H9 (cell line): Measurements from ENCODE around the gene DRD5. TPM values are rescaled to one million over a fixed set of nuclear protein-coding genes. Genes with fewer than 3 reads are reported as not detected.
"Not testable (repeated sequence)": the region's sequence is repeated elsewhere in the genome, so short reads cannot be mapped to it uniquely, and the experiment has no call there.

Source experiments
- DNase-seq: peaks from one replicate; pipeline ENCODE4 v3.0.0-alpha.2; 2017
- H2AFZ ChIP-seq: one replicate; pipeline ENCODE4 v1.6.1; 2013; ENCODE audit warnings: mild to moderate bottlenecking, low read length, control low read depth, moderate library complexity
- H2AK5ac ChIP-seq: 2 replicates; pipeline ENCODE4 v1.6.1; 2013; ENCODE audit warnings: low read length, control low read depth, mixed read lengths; ENCODE audit not compliant: insufficient read length
- H2BK120ac ChIP-seq: one replicate; pipeline ENCODE4 v1.6.1; 2013; ENCODE audit warnings: low read depth, mild to moderate bottlenecking, low read length, control low read depth, inconsistent platforms; ENCODE audit not compliant: poor library complexity, severe bottlenecking
- H2BK12ac ChIP-seq: 2 replicates; pipeline ENCODE4 v1.6.1; 2013; ENCODE audit warnings: low read length, control low read depth, mixed read lengths, low read depth; ENCODE audit not compliant: insufficient read length
- H2BK15ac ChIP-seq: 2 replicates; pipeline ENCODE4 v1.6.1; 2013; ENCODE audit warnings: low read depth, low read length, control low read depth
- H2BK20ac ChIP-seq: one replicate; pipeline ENCODE4 v1.6.1; 2013; ENCODE audit warnings: low read depth, mild to moderate bottlenecking, low read length, control low read depth, inconsistent platforms; ENCODE audit not compliant: poor library complexity, severe bottlenecking
- H2BK5ac ChIP-seq: 2 replicates; pipeline ENCODE4 v1.6.1; 2013; ENCODE audit warnings: low read length, control low read depth, mixed read lengths; ENCODE audit not compliant: insufficient read length
- H3K14ac ChIP-seq: 2 replicates; pipeline ENCODE4 v1.6.1; 2013; ENCODE audit warnings: low read length, control low read depth; ENCODE audit not compliant: insufficient read depth
- H3K18ac ChIP-seq: 2 replicates; pipeline ENCODE4 v1.6.1; 2013; ENCODE audit warnings: low read depth, mild to moderate bottlenecking, mixed read lengths, low read length, control low read depth; ENCODE audit not compliant: insufficient read length
- H3K23ac ChIP-seq: 2 replicates; pipeline ENCODE4 v1.6.1; 2013; ENCODE audit warnings: low read length, control low read depth, mixed read lengths, low read depth; ENCODE audit not compliant: insufficient read length
- H3K23me2 ChIP-seq: 2 replicates; pipeline ENCODE4 v1.6.1; 2013; ENCODE audit warnings: low read depth, mild to moderate bottlenecking, mixed read lengths, low read length, control low read depth; ENCODE audit not compliant: insufficient read length, poor library complexity, severe bottlenecking
- H3K27ac ChIP-seq: 2 replicates; pipeline ENCODE4 v1.5.1; 2013; ENCODE audit warnings: low read length, control low read depth, mixed read lengths, low read depth; ENCODE audit not compliant: insufficient read length
- H3K27me3 ChIP-seq: 2 replicates; pipeline ENCODE4 v1.6.1; 2013; ENCODE audit warnings: low read length, control low read depth, inconsistent platforms; ENCODE audit not compliant: insufficient read depth
- H3K4ac ChIP-seq: 2 replicates; pipeline ENCODE4 v1.6.1; 2013; ENCODE audit warnings: low read depth, mild to moderate bottlenecking, control low read depth, inconsistent platforms, low read length, moderate library complexity
- H3K4me1 ChIP-seq: 2 replicates; pipeline ENCODE4 v1.6.1; 2013; ENCODE audit warnings: low read length, control low read depth, inconsistent platforms; ENCODE audit not compliant: insufficient read depth
- H3K4me2 ChIP-seq: 2 replicates; pipeline ENCODE4 v1.6.1; 2013; ENCODE audit warnings: low read length, control low read depth, mixed read lengths; ENCODE audit not compliant: insufficient read length, insufficient read depth
- H3K56ac ChIP-seq: 2 replicates; pipeline ENCODE4 v1.6.1; 2013; ENCODE audit warnings: low read depth, mild to moderate bottlenecking, mixed read lengths, low read length, control low read depth; ENCODE audit not compliant: insufficient read length
- H3K79me1 ChIP-seq: 2 replicates; pipeline ENCODE4 v1.6.1; 2013; ENCODE audit warnings: low read depth, mild to moderate bottlenecking, moderate library complexity, low read length, control low read depth, inconsistent platforms; ENCODE audit not compliant: insufficient read depth, poor library complexity, severe bottlenecking
- H3K79me2 ChIP-seq: 2 replicates; pipeline ENCODE4 v1.6.1; 2013; ENCODE audit warnings: low read length, control low read depth, inconsistent platforms; ENCODE audit not compliant: insufficient read depth
- H3K9ac ChIP-seq: 2 replicates; pipeline ENCODE4 v1.6.1; 2013; ENCODE audit warnings: low read length, control low read depth, mixed read lengths; ENCODE audit not compliant: insufficient read length; ENCODE audit errors: extremely low read depth
- H3K9me3 ChIP-seq: one replicate; pipeline ENCODE4 v1.6.1; 2013; ENCODE audit warnings: low read depth, low read length, inconsistent platforms; ENCODE audit not compliant: control insufficient read depth
- H3T11ph ChIP-seq: one replicate; pipeline ENCODE4 v1.6.1; 2013; ENCODE audit warnings: mild to moderate bottlenecking, low read length, control low read depth, inconsistent platforms
- H4K20me1 ChIP-seq: one replicate; pipeline ENCODE4 v1.6.1; 2013; ENCODE audit not compliant: control insufficient read depth, insufficient read length, insufficient read depth
- H4K5ac ChIP-seq: 2 replicates; pipeline ENCODE4 v1.6.1; 2013; ENCODE audit warnings: low read depth, mild to moderate bottlenecking, mixed read lengths, low read length, control low read depth; ENCODE audit not compliant: insufficient read length
- H4K8ac ChIP-seq: replicated peaks from 2 replicates; pipeline ENCODE4 v1.6.1; 2013; ENCODE audit warnings: low read length, control low read depth, mixed read lengths, low read depth; ENCODE audit not compliant: insufficient read length
- H4K91ac ChIP-seq: 2 replicates; pipeline ENCODE4 v1.6.1; 2013; ENCODE audit warnings: low read depth, mild to moderate bottlenecking, moderate library complexity, mixed read lengths, low read length, control low read depth; ENCODE audit not compliant: insufficient read length
- H3K27ac Mint-ChIP-seq, 3 experiments: 2 replicates in 2 of 3; 3 replicates in 1 of 3; pipeline ENCODE4 v1.8.0; 2020 to 2021; ENCODE audit warnings: mixed read lengths in 3 of 3, mild to moderate bottlenecking in 1 of 3, moderate library complexity in 1 of 3
- H3K27me3 Mint-ChIP-seq: 2 replicates; pipeline ENCODE4 v1.8.0; 2021; ENCODE audit warnings: low read depth, mild to moderate bottlenecking, moderate library complexity, mixed read lengths
- H3K36me3 Mint-ChIP-seq, 3 experiments: 2 replicates in 2 of 3; 3 replicates in 1 of 3; pipeline ENCODE4 v1.8.0; 2020 to 2021; ENCODE audit warnings: low read depth in 3 of 3, mixed read lengths in 3 of 3; ENCODE audit not compliant: insufficient read depth in 1 of 3
- H3K4me1 Mint-ChIP-seq, 2 experiments: 2 replicates each; pipeline ENCODE4 v1.8.0; 2020; ENCODE audit warnings: mixed read lengths in 2 of 2
- H3K4me3 Mint-ChIP-seq, 2 experiments: 2 replicates in 1 of 2; 3 replicates in 1 of 2; pipeline ENCODE4 v1.8.0; 2020 to 2021; ENCODE audit warnings: mild to moderate bottlenecking in 2 of 2, mixed read lengths in 2 of 2, moderate library complexity in 1 of 2
- H3K9me3 Mint-ChIP-seq, 2 experiments: 2 replicates in 1 of 2; 3 replicates in 1 of 2; pipeline ENCODE4 v1.8.0; 2020; ENCODE audit warnings: mild to moderate bottlenecking in 2 of 2, mixed read lengths in 2 of 2, moderate library complexity in 1 of 2
- WGBS: extraction: QIAGEN DNeasy Blood & Tissue Kit; methylation state at CpG from one replicate; pipeline ENCODE4 v1.1.7; 2013; ENCODE audit warnings: missing lambda C conversion rate, low lambda C conversion rate, mixed read lengths; ENCODE audit not compliant: insufficient read length; ENCODE audit errors: extremely low coverage; 5-methylcytosine and 5-hydroxymethylcytosine counted together
- long read RNA-seq: library from polyadenylated mRNA; unstranded; transcript quantifications from one replicate; pipeline ENCODE4 v2.0.0, GENCODE V29; 2020
- total RNA-seq: library from RNA; stranded (reverse); gene quantifications from 2 replicates; pipeline ENCODE4 v1.2.1, GENCODE V29; 2021
- TF ChIP-seq, protein P1 (sequence below): fragments of 200-600 bp; sonication (generic); conservative IDR thresholded peaks from 3 replicates; pipeline ENCODE4 v1.8.0; 2021; ENCODE audit warnings: antibody characterized with exemption, mild to moderate bottlenecking

DRD5 gene
- total RNA-seq = not detected in 2 replicates
- long read RNA-seq, partial matches to known transcripts = 0 of 1 reads
- long read RNA-seq, other reads (novel, unspliced or antisense) = 0 of 1 reads

DNA sequence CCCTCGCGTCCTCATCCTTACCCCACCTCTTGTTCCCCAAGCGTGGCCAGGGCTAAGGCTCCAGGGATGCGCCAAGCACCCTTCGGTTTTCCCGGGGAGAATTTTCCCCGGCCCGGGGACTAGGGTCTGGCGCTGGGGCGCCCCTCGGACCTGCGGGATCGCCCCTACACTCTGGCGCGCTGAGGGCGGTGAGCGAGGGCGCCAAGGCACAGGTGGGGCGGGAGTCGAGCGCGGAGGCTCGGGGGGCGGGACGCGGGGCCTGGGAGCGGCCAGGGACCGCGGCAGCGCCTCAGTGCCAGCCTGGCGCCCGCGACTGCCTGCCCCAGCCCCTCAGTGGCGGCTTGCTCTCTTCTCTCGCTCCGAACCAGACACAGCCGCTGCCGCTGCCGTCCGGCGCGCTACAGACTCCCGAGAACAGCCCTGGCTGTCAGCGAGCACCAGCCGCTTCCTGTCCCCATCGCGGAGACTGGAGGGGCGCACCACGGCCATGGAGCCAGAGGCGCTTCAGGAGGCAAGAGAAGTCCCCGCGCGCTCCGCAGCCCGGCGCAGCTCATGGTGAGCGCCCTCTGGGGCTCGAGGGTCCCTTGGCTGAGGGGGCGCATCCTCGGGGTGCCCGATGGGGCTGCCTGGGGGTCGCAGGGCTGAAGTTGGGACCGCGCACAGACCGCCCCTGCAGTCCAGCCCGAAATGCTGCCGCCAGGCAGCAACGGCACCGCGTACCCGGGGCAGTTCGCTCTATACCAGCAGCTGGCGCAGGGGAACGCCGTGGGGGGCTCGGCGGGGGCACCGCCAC is at the start of gene DRD5:
TSS of gene DRD5 (plus strand) at position 292 of the 793 bp plus-strand sequence. CDS start at position 688, 396 bp downstream.
- H3K23me2 ChIP-seq = peaks cover 8% of the 10 kb centered on the region
- no peak within 1 kb of the TSS for H2BK20ac ChIP-seq
- H3T11ph ChIP-seq = no peak within 1 kb of the TSS
- Mint-ChIP-seq H3K27me3 (peaks cover 89% of the 10 kb centered on the region), H3K4me3 (peak within 1 kb of the TSS; percentile 64 to 79), H3K27ac (no peak within 1 kb of the TSS), H3K36me3 (peaks cover 0 to 6% (median 0%) of the 10 kb centered on the region in 3 experiments; a peak in 2 of 7 replicates), H3K4me1 (peaks cover 2 to 8% of the 10 kb centered on the region in 2 experiments; a peak in 3 of 4 replicates), H3K9me3 (no peaks in the 10 kb centered on the region; a peak in 1 of 5 replicates)
- no peaks in the 10 kb centered on the region for H4K20me1 ChIP-seq
- H3K4me2 ChIP-seq = peak within 1 kb of the TSS; percentile 56
- no peak within 1 kb of the TSS for H2BK12ac ChIP-seq
- no peak within 1 kb of the TSS for H2BK120ac ChIP-seq
- H4K5ac ChIP-seq = no peak within 1 kb of the TSS
- H2AK5ac ChIP-seq = no peak within 1 kb of the TSS
- no peak within 1 kb of the TSS for H3K27ac ChIP-seq
- no peak within 1 kb of the TSS for H3K56ac ChIP-seq
- no peaks in the 10 kb centered on the region for H3K79me1 ChIP-seq
- H3K14ac ChIP-seq = peak within 1 kb of the TSS; percentile 31; the same call in 1 of the 2 replicates
- no peaks in the 10 kb centered on the region for H3K79me2 ChIP-seq
- no peak within 1 kb of the TSS for H4K91ac ChIP-seq
- H3K18ac ChIP-seq = no peak within 1 kb of the TSS
- no peak within 1 kb of the TSS for H4K8ac ChIP-seq
- WGBS = no CpG with 5 or more reads among the region's 78 CpGs
- no peak within 1 kb of the TSS for H2AFZ ChIP-seq
- no peak within 1 kb of the TSS for H2BK5ac ChIP-seq
- peak; percentile 69 for DNase-seq
- H3K9ac ChIP-seq = no peak within 1 kb of the TSS
- peaks cover 11% of the 10 kb centered on the region; the same call in 1 of the 2 replicates for H3K27me3 ChIP-seq
- H3K23ac ChIP-seq = no peak within 1 kb of the TSS
- TF ChIP-seq, protein P1, sequence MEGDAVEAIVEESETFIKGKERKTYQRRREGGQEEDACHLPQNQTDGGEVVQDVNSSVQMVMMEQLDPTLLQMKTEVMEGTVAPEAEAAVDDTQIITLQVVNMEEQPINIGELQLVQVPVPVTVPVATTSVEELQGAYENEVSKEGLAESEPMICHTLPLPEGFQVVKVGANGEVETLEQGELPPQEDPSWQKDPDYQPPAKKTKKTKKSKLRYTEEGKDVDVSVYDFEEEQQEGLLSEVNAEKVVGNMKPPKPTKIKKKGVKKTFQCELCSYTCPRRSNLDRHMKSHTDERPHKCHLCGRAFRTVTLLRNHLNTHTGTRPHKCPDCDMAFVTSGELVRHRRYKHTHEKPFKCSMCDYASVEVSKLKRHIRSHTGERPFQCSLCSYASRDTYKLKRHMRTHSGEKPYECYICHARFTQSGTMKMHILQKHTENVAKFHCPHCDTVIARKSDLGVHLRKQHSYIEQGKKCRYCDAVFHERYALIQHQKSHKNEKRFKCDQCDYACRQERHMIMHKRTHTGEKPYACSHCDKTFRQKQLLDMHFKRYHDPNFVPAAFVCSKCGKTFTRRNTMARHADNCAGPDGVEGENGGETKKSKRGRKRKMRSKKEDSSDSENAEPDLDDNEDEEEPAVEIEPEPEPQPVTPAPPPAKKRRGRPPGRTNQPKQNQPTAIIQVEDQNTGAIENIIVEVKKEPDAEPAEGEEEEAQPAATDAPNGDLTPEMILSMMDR = no peak
- no peaks in the 10 kb centered on the region; the same call in 1 of the 2 replicates for H3K4me1 ChIP-seq
- no peak within 1 kb of the TSS for H2BK15ac ChIP-seq
- H3K4ac ChIP-seq = no peak within 1 kb of the TSS
- H3K9me3 ChIP-seq = no peaks in the 10 kb centered on the region

DNA sequence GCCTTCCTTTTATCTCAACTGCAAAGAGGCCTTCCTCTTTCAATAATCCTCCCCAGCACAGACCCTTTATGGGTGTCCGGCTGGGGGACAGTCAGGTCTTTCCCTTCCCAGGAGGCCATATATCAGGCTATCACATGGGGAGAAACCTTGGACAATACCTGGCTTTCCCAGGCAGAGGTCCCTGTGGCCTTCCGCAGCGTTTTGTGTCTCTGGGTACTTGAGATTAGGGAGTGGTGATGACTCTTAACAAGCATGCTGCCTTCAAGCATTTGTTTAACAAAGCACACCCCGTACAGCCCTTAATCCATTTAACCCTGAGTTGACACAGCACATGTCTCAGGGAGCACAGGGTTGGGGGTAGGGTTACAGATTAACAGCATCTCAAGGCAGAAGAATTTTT is 49.2 kb upstream of the DRD5 start:
- not testable (repeated sequence) for H2BK12ac ChIP-seq, DNase-seq, H3K4me1 ChIP-seq, H2BK15ac ChIP-seq, H3K27me3 ChIP-seq, H4K20me1 ChIP-seq, H3K14ac ChIP-seq, H3K79me2 ChIP-seq, H3K4ac ChIP-seq, H3K9me3 Mint-ChIP-seq, H3K23ac ChIP-seq, H2BK20ac ChIP-seq, H4K5ac ChIP-seq, H3K18ac ChIP-seq, H2BK120ac ChIP-seq, H3K9me3 ChIP-seq, H3T11ph ChIP-seq, H2AFZ ChIP-seq, H3K23me2 ChIP-seq, H3K4me2 ChIP-seq, H3K56ac ChIP-seq, H3K27ac ChIP-seq, H3K9ac ChIP-seq, H4K91ac ChIP-seq, H3K36me3 Mint-ChIP-seq, H2AK5ac ChIP-seq, H2BK5ac ChIP-seq, H3K79me1 ChIP-seq, H4K8ac ChIP-seq
- Mint-ChIP-seq H3K27ac (peak overlapping the region in 1 of 3 experiments; percentile 48; a peak in 1 of 7 replicates), H3K4me1 (peaks cover 32 to 33% of the 10 kb centered on the region in 2 experiments), H3K4me3 (peak overlapping the region in 1 of 2 experiments; percentile 12; a peak in 1 of 5 replicates), H3K27me3 (peaks cover 31% of the 10 kb centered on the region)
- no CpG with 5 or more reads among the region's 4 CpGs for WGBS
